ENCODE data around the gene ANO4.

DNA sequence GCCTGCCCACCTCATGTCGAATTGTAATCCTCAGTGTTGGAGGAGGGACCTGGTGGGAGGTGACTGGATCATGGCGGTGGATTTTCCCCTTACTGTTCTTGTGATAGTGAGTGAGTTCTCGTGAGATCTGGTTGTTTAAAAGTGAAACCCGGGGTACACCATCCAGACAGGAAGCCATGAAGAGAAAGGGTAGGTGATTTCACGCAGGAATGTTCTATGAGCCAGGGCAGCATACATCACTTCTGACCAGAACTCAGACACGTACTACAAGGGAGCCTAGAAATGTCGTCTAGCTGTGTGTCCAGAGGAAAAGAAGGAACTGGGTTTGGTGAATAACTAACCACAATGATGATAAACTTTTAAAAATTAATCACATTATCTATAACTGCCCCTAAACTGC is 80.6 kb downstream of the ANO4 start:
- no peak for TF ChIP-seq POLR2A (IDR thresholded peaks at IDR 0.05)
- TF ChIP-seq, protein P1, sequence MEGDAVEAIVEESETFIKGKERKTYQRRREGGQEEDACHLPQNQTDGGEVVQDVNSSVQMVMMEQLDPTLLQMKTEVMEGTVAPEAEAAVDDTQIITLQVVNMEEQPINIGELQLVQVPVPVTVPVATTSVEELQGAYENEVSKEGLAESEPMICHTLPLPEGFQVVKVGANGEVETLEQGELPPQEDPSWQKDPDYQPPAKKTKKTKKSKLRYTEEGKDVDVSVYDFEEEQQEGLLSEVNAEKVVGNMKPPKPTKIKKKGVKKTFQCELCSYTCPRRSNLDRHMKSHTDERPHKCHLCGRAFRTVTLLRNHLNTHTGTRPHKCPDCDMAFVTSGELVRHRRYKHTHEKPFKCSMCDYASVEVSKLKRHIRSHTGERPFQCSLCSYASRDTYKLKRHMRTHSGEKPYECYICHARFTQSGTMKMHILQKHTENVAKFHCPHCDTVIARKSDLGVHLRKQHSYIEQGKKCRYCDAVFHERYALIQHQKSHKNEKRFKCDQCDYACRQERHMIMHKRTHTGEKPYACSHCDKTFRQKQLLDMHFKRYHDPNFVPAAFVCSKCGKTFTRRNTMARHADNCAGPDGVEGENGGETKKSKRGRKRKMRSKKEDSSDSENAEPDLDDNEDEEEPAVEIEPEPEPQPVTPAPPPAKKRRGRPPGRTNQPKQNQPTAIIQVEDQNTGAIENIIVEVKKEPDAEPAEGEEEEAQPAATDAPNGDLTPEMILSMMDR (IDR thresholded peaks at IDR 0.05), result no peak
